OCI-LY3 (cell line): ENCODE results near the gene CASK.

Experiments used
- H2AFZ ChIP-seq: fragments of 200-600, 300-600 bp; shearing (Covaris generic); 2 replicates; pipeline ENCODE4 v1.6.0; 2014; ENCODE audit warnings: antibody characterized with exemption, low read depth, low read length
- H3K27ac ChIP-seq: fragments of 200-600, 300-600 bp; sonication (generic); 2 replicates; pipeline ENCODE4 v1.5.1; 2014; ENCODE audit warnings: mild to moderate bottlenecking, low read length, moderate library complexity, mixed read lengths
- H3K27me3 ChIP-seq: fragments of 200-600, 300-600 bp; sonication (generic); 2 replicates; pipeline ENCODE4 v1.6.1; 2014; ENCODE audit warnings: low read depth, low read length, mixed read lengths
- H3K36me3 ChIP-seq: fragments of 200-600, 300-600 bp; sonication (generic); replicated peaks from 2 replicates; pipeline ENCODE3; 2014; ENCODE audit warnings: low read depth, low read length, mixed read lengths
- H3K4me1 ChIP-seq: fragments of 300-600, 200-600 bp; sonication (generic); 2 replicates; pipeline ENCODE4 v1.6.1; 2014; ENCODE audit warnings: low read length, mixed read lengths
- H3K4me2 ChIP-seq: fragments of 200-600, 300-600 bp; sonication (generic); 2 replicates; pipeline ENCODE4 v1.6.1; 2014; ENCODE audit warnings: low read length, mixed read lengths
- H3K4me3 ChIP-seq: fragments of 300-600, 200-600 bp; sonication (generic); 2 replicates; pipeline ENCODE4 v1.5.1; 2014; ENCODE audit warnings: antibody characterized with exemption, mild to moderate bottlenecking, low read length, moderate library complexity
- H3K79me2 ChIP-seq: fragments of 300-600, 200-600 bp; shearing (Covaris generic); 2 replicates; pipeline ENCODE4 v1.6.1; 2014; ENCODE audit warnings: mild to moderate bottlenecking, low read length, mixed read lengths
- H3K9ac ChIP-seq: fragments of 300-600, 200-600 bp; shearing (Covaris generic); 2 replicates; pipeline ENCODE4 v1.6.0; 2014; ENCODE audit warnings: mild to moderate bottlenecking, low read length, moderate library complexity
- H3K9me3 ChIP-seq: fragments of 200-600, 300-600 bp; shearing (Covaris generic); 2 replicates; pipeline ENCODE4 v1.6.1; 2014; ENCODE audit warnings: low read length, mixed read lengths; ENCODE audit not compliant: insufficient read depth
- H4K20me1 ChIP-seq: fragments of 200-600, 300-600 bp; sonication (generic); 2 replicates; pipeline ENCODE4 v1.6.1; 2016; ENCODE audit warnings: low read length, mixed read lengths; ENCODE audit not compliant: insufficient read depth
- EZH2phosphoT487 ChIP-seq: fragments of 200-600 bp; shearing (Covaris generic); IDR thresholded peaks from 2 replicates; pipeline ENCODE4 v1.6.1; 2018; ENCODE audit warnings: antibody characterized with exemption, mixed run types, low read depth
- TF ChIP-seq, protein P1 (sequence below): fragments of 200-600, 300-600 bp; sonication (generic); IDR thresholded peaks from 2 replicates; pipeline ENCODE4 v1.5.1; 2014; ENCODE audit warnings: antibody characterized with exemption, low read length, low read depth

CASK gene

DNA sequence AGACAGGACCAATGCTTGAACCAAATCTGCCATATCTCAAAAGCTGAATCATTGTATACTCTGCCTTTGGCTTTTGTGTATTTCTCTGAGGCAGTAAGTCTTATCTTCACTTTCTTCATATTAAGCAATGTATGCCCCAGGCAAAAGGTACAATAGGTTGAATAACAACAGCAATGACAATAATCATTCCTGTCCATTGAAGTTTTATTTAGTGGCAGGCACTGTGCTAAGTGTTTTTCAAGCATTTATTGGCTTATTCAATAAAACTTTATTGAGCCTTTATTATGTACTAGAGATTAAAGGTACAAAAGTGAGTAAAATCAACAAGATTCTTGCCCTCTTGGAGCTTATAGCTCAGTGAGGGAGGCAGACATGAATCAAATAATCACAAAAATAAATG, 8.2 kb upstream of the CASK start:
- no peaks in the 10 kb centered on the region for H3K27me3 ChIP-seq
- no peak overlapping the region for H2AFZ ChIP-seq
- no peak overlapping the region for H3K4me3 ChIP-seq
- H3K27ac ChIP-seq: no peak overlapping the region
- H3K4me2 ChIP-seq: no peak overlapping the region
- TF ChIP-seq EZH2phosphoT487: no peak
- TF ChIP-seq, protein P1, sequence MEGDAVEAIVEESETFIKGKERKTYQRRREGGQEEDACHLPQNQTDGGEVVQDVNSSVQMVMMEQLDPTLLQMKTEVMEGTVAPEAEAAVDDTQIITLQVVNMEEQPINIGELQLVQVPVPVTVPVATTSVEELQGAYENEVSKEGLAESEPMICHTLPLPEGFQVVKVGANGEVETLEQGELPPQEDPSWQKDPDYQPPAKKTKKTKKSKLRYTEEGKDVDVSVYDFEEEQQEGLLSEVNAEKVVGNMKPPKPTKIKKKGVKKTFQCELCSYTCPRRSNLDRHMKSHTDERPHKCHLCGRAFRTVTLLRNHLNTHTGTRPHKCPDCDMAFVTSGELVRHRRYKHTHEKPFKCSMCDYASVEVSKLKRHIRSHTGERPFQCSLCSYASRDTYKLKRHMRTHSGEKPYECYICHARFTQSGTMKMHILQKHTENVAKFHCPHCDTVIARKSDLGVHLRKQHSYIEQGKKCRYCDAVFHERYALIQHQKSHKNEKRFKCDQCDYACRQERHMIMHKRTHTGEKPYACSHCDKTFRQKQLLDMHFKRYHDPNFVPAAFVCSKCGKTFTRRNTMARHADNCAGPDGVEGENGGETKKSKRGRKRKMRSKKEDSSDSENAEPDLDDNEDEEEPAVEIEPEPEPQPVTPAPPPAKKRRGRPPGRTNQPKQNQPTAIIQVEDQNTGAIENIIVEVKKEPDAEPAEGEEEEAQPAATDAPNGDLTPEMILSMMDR: no peak
- H3K9me3 ChIP-seq: no peaks in the 10 kb centered on the region
- H3K79me2 ChIP-seq: no peaks in the 10 kb centered on the region
- no peaks in the 10 kb centered on the region for H4K20me1 ChIP-seq
- no peaks in the 10 kb centered on the region for H3K4me1 ChIP-seq
- H3K9ac ChIP-seq: no peak overlapping the region
- no peaks in the 10 kb centered on the region for H3K36me3 ChIP-seq

DNA sequence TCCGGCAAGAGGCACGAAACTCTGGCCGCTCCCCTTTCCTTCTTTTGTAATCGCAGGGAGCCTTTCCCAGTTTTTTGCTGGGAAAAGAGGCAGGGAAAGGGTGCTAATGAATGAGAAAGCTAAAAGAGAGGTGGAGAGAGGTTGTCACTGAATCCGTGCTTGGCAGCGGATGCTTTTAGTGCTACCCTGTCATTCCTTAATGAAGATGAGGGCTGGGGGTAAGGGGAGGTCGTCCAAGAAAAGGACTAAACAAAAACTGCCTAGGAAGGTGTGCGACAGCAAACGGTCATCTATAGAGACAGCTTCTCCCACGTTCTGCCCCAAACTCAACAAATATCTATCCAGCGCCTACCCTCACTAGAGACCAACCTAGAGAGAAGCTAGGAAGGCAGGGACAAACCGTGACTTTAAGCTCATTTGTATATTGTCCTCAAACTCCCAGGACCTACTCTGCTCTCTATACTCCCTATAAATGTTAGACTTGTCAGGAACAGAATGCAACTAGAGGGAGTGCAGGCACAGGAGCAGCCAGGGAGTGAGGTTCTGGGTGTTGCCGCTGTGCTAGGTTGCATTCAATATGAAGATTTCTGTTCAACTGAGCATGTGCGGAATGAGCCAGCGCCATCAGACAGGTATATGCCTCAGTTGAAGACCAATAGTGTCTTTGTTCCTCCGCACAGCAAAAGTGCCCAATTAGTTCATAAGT, 777 bp upstream of the CASK start:
- Histone ChIP-seq H3K4me1 (peaks cover 21% of the 10 kb centered on the region), H3K4me2 (peak overlapping the region; percentile 93), H3K79me2 (peaks cover 40% of the 10 kb centered on the region), H2AFZ (peak overlapping the region; percentile 92), H3K27ac (0 out of 2 replicates have a peak overlapping the region, but pooled peaks have one; percentile 29), H3K27me3 (no peaks in the 10 kb centered on the region), H3K36me3 (no peaks in the 10 kb centered on the region), H3K9me3 (no peaks in the 10 kb centered on the region), H3K4me3 (peak overlapping the region; percentile 96), H3K9ac (peak overlapping the region; percentile 72), H4K20me1 (peaks cover 19% of the 10 kb centered on the region)
- TF ChIP-seq EZH2phosphoT487: no peak
- TF ChIP-seq, protein P1: no peak

DNA sequence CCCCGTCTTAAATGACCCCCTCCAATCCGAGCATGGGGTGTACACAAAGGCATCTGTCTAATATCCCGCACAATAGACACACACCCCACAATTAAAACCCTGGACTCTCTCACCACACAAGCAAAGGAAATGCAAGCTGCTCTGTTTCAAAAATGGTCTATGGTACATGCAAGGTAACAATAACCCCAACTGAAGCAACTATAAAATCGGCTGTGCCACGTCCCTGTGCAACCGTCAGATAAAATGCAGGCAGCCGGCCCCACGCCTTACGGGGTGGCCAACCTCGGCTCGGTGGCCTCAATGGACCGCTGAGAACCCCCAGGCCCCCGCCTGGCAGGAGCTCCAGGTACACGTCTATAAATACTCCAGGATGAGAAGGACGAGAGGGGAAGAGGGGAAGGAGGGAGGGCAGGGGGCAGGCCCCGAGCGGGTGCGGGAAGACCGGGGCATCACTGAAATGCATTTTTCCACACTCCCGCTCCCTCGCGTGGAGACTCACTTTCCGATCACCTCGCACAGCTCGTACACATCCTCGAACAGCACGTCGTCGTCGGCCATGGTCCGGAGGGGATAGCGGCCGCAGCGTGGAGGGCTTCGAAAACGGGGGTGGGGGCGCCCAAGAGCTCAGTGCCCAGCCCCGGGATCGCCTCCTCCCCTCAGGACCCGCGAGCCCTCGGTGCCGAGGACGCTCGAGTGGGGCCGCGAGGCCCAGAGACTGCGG, 763 bp downstream of the CASK start:
- H3K4me1 ChIP-seq: peaks cover 26% of the 10 kb centered on the region
- H3K9me3 ChIP-seq: no peaks in the 10 kb centered on the region
- H2AFZ ChIP-seq: no peak overlapping the region; the same call in 1 of the 2 replicates
- H3K9ac ChIP-seq: peak overlapping the region; percentile 88
- no peaks in the 10 kb centered on the region for H3K36me3 ChIP-seq
- peaks cover 34% of the 10 kb centered on the region for H4K20me1 ChIP-seq
- H3K27ac ChIP-seq: peak overlapping the region; percentile 55
- peaks cover 55% of the 10 kb centered on the region for H3K79me2 ChIP-seq
- no peak for TF ChIP-seq EZH2phosphoT487
- TF ChIP-seq, protein P1: no peak
- H3K27me3 ChIP-seq: no peaks in the 10 kb centered on the region
- H3K4me3 ChIP-seq: peak overlapping the region; percentile 96
- H3K4me2 ChIP-seq: peak overlapping the region; percentile 70
